Left hindlimb (tissue), 1 donor: ENCODE data around the gene ITPKB.
A peak's percentile ranks its signal among the peaks of the same experiment; 100 is the strongest.

Experiments used
- DNase-seq: peaks from one replicate; pipeline ENCODE4 v3.0.0-alpha.2; 2018

The ITPKB gene

GRCh38 chr1:226702957-226703831, 35.9 kb downstream of the ITPKB start:
- DNase-seq = peak; percentile 88

GRCh38 chr1:226702318-226702956, 36.6 kb downstream of the ITPKB start:
- no peak for DNase-seq

GRCh38 chr1:226700861-226701260, 38.2 kb downstream of the ITPKB start:
- no peak for DNase-seq

- DNase-seq = no peak
Measured at GRCh38 chr1:226699166-226699565, 39.9 kb downstream of the ITPKB start.

GRCh38 chr1:226698659-226699058, 40.4 kb downstream of the ITPKB start:
- DNase-seq = no peak

- DNase-seq = no peak
Measured at GRCh38 chr1:226697929-226698544, 41.0 kb downstream of the ITPKB start.

GRCh38 chr1:226697151-226697928, 41.7 kb downstream of the ITPKB start:
- DNase-seq = no peak

- no peak for DNase-seq
Measured at GRCh38 chr1:226696547-226696946, 42.5 kb downstream of the ITPKB start.

- no peak for DNase-seq
Measured at GRCh38 chr1:226695335-226695900, 43.7 kb downstream of the ITPKB start.

GRCh38 chr1:226692823-226693222, 46.3 kb downstream of the ITPKB start:
- no peak for DNase-seq

- DNase-seq = no peak
Measured at GRCh38 chr1:226692051-226692792, 46.9 kb downstream of the ITPKB start.

GRCh38 chr1:226691247-226691646, 47.8 kb downstream of the ITPKB start:
- DNase-seq = no peak

GRCh38 chr1:226690460-226690982, 48.6 kb downstream of the ITPKB start:
- DNase-seq = no peak

GRCh38 chr1:226688808-226689207, 50.3 kb downstream of the ITPKB start:
- DNase-seq = no peak

- no peak for DNase-seq
Measured at GRCh38 chr1:226688056-226688748, 50.9 kb downstream of the ITPKB start.

- DNase-seq = no peak
Measured at GRCh38 chr1:226687426-226687825, 51.7 kb downstream of the ITPKB start.

- no peak for DNase-seq
Measured at GRCh38 chr1:226686440-226687425, 52.3 kb downstream of the ITPKB start.

GRCh38 chr1:226685196-226685820, 53.8 kb downstream of the ITPKB start:
- no peak for DNase-seq

GRCh38 chr1:226684026-226684425, 55.1 kb downstream of the ITPKB start:
- peak; percentile 24 for DNase-seq
